Thyroid gland (tissue), 4 donors: ENCODE measurements around the gene ZNF358.

Source experiments
- POLR2A ChIP-seq, 2 donors: fragments of 450-650 bp; IDR thresholded peaks; one replicate each; pipeline ENCODE4 v1.6.1; 2017; ENCODE audit warnings: antibody characterized with exemption in 2 of 2, mild to moderate bottlenecking in 2 of 2, moderate library complexity in 1 of 2
- TF ChIP-seq, protein P1 (sequence below), 6 experiments: fragments of 200-600 bp in 3 of 6; fragments of 450-650 bp in 3 of 6; sonication (generic) in 3 of 6; IDR thresholded peaks; one replicate each; pipeline ENCODE4 v1.5.1; 2016 to 2019; ENCODE audit warnings: antibody characterized with exemption in 6 of 6, mild to moderate bottlenecking in 2 of 6, inconsistent platforms in 1 of 6, moderate library complexity in 1 of 6

GRCh38 chr19:7516878-7517277 is 975 bp downstream of the ZNF358 start:
- TF ChIP-seq, protein P1, sequence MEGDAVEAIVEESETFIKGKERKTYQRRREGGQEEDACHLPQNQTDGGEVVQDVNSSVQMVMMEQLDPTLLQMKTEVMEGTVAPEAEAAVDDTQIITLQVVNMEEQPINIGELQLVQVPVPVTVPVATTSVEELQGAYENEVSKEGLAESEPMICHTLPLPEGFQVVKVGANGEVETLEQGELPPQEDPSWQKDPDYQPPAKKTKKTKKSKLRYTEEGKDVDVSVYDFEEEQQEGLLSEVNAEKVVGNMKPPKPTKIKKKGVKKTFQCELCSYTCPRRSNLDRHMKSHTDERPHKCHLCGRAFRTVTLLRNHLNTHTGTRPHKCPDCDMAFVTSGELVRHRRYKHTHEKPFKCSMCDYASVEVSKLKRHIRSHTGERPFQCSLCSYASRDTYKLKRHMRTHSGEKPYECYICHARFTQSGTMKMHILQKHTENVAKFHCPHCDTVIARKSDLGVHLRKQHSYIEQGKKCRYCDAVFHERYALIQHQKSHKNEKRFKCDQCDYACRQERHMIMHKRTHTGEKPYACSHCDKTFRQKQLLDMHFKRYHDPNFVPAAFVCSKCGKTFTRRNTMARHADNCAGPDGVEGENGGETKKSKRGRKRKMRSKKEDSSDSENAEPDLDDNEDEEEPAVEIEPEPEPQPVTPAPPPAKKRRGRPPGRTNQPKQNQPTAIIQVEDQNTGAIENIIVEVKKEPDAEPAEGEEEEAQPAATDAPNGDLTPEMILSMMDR (IDR thresholded peaks at IDR 0.05): no peak
- no peak for TF ChIP-seq POLR2A (IDR thresholded peaks at IDR 0.05)
